Stimulated activated CD4-positive, alpha-beta T cell treated with anti-CD3 and anti-CD28 coated beads, Interleukin-1b, Interleukin-23, amount 100 ng/mL, for 1 hour (primary cell): ENCODE results near the gene NUDT3.
"Not testable (repeated sequence)": the region's sequence is repeated elsewhere in the genome, so short reads cannot be mapped to it uniquely, and the experiment has no call there.

Experiments used
- DNase-seq, 2 donors: peaks; one replicate each; pipeline ENCODE4 v3.0.0-alpha.2; 2020; ENCODE audit warnings: low read depth in 2 of 2

The NUDT3 gene

GRCh38 chr6:34392497-34393190 is at the start of gene NUDT3:
NUDT3 (minus strand) TSS chr6:34392669; CDS start chr6:34392362, 307 bp downstream.
- DNase-seq: peak; percentile 83 to 84

GRCh38 chr6:34441526-34441925 is 49.1 kb upstream of the NUDT3 start:
- no peak for DNase-seq

- no peak for DNase-seq
Measured at GRCh38 chr6:34439442-34439841, 47.0 kb upstream of the NUDT3 start.

GRCh38 chr6:34438705-34439104 is 46.2 kb upstream of the NUDT3 start:
- no peak for DNase-seq

GRCh38 chr6:34437644-34437970 is 45.1 kb upstream of the NUDT3 start:
- DNase-seq: no peak

GRCh38 chr6:34436803-34437643 is 44.6 kb upstream of the NUDT3 start:
- DNase-seq: no peak

GRCh38 chr6:34435916-34436315 is 43.4 kb upstream of the NUDT3 start:
- DNase-seq: no peak

GRCh38 chr6:34425498-34426410 is 33.3 kb upstream of the NUDT3 start, which contains the start of gene RPS10:
RPS10 (minus strand) TSS chr6:34426069; CDS start chr6:34425221, 848 bp downstream.
- DNase-seq: peak; percentile 79 to 88

GRCh38 chr6:34425132-34425497 is 32.6 kb upstream of the NUDT3 start:
- DNase-seq: no peak

GRCh38 chr6:34424200-34425131 is 32.0 kb upstream of the NUDT3 start:
- no peak for DNase-seq

- DNase-seq: no peak
Measured at GRCh38 chr6:34423254-34423653, 30.8 kb upstream of the NUDT3 start.

GRCh38 chr6:34418367-34418766 is 25.9 kb upstream of the NUDT3 start:
- DNase-seq: no peak

GRCh38 chr6:34416877-34417371 is 24.5 kb upstream of the NUDT3 start:
- no peak for DNase-seq

GRCh38 chr6:34414999-34415858 is 22.8 kb upstream of the NUDT3 start:
- no peak for DNase-seq

GRCh38 chr6:34412643-34413214 is 20.3 kb upstream of the NUDT3 start:
- DNase-seq: no peak

- no peak for DNase-seq
Measured at GRCh38 chr6:34412016-34412415, 19.5 kb upstream of the NUDT3 start.

- DNase-seq: not testable (repeated sequence)
Measured at GRCh38 chr6:34407915-34408314, 15.4 kb upstream of the NUDT3 start.

- no peak for DNase-seq
Measured at GRCh38 chr6:34396518-34396917, 4.0 kb upstream of the NUDT3 start.

GRCh38 chr6:34393966-34394305 is 1.5 kb upstream of the NUDT3 start:
- no peak for DNase-seq
